Body of pancreas (tissue), 4 donors: ENCODE results near the gene ZBTB20. TPM values are rescaled to one million over a fixed set of nuclear protein-coding genes. Genes with fewer than 3 reads are reported as not detected.

Experiments used
- ATAC-seq: fragments of 150-250 bp; one replicate; pipeline ENCODE4 v1.9.1; 2016
- DNase-seq, 4 donors: peaks; one replicate each; pipeline ENCODE4 v3.0.0-alpha.2; 2019
- H3K27ac ChIP-seq, 4 donors: fragments of 200-600 bp; sonication (generic); 1 replicate in 3 of 4; 2 replicates in 1 of 4; pipeline versions ENCODE4 v1.5.1 to v1.6.1; 2016 to 2019; ENCODE audit warnings: mild to moderate bottlenecking in 1 of 4, mixed read lengths in 1 of 4, moderate library complexity in 1 of 4
- H3K27me3 ChIP-seq, 2 donors: fragments of 200-600 bp; sonication (generic); one replicate each; pipeline ENCODE4 v1.6.0; 2016; ENCODE audit warnings: mild to moderate bottlenecking in 1 of 2
- H3K36me3 ChIP-seq, 2 donors: fragments of 200-600 bp; sonication (generic); replicated peaks in 1 of 2; 2 replicates each; pipeline ENCODE4 v1.5.1; 2016; ENCODE audit warnings: low read depth in 2 of 2; ENCODE audit not compliant: insufficient read depth in 1 of 2
- H3K4me1 ChIP-seq: fragments of 200-600 bp; sonication (generic); one replicate; pipeline ENCODE4 v1.6.0; 2016
- H3K4me3 ChIP-seq, 2 donors: fragments of 200-600 bp; sonication (generic); 1 replicate in 1 of 2; 2 replicates in 1 of 2; pipeline ENCODE4 v1.5.1; 2016 to 2019
- H3K9me3 ChIP-seq, 3 donors: fragments of 200-600 bp; sonication (generic); 1 replicate in 2 of 3; 2 replicates in 1 of 3; pipeline ENCODE4 v1.5.1; 2016
- POLR2A ChIP-seq, 3 donors: fragments of 450-650 bp; IDR thresholded peaks; one replicate each; pipeline ENCODE4 v1.6.1; 2016; ENCODE audit warnings: antibody characterized with exemption in 3 of 3, mild to moderate bottlenecking in 2 of 3
- WGBS, 2 donors: methylation state at CpG; one replicate each; pipeline ENCODE4 v1.1.5; 2017; 5-methylcytosine and 5-hydroxymethylcytosine counted together
- intact Hi-C: fragments of 100-400 bp; cut with DNase I; formaldehyde crosslinking; loops from one replicate; pipeline ENCODE4 v1.15.1; 2023
- total RNA-seq, 2 donors: library from RNA; depleted of rRNA; stranded (reverse); fragments of >200 nt; gene quantifications; one replicate each; pipeline ENCODE4 v1.1.0, GENCODE V29; 2016
- TF ChIP-seq, protein P1 (sequence below), 7 experiments: fragments of 450-650 bp in 4 of 7; fragments of 200-600 bp in 3 of 7; sonication (generic) in 3 of 7; IDR thresholded peaks; one replicate each; pipeline ENCODE4 v1.5.1; 2016 to 2019; ENCODE audit warnings: antibody characterized with exemption in 7 of 7

Gene ZBTB20
- total RNA-seq, 2 donors from 2014 or later = 48.3 to 77.1 TPM

DNA sequence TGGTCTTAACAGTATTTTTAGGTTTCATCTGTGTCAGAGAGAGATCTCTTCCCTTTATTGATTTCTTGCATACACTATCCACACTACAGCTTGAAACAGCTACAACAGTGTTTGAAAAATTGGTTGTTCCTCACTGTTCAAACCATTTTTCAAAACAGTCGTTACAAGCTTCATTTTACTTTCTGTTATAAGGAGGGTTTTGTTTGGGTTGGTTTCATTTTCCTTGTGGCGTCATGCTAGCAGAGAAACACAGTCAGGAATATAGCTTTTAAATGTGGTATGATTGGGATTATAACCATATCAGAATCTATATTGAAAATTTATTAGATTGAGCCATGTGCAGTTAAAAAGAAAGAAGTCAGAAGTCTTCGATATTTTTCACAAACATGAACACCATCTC lies 400.6 kb downstream of the ZBTB20 start:
- H3K27ac ChIP-seq = peak overlapping the region in 3 of 4 donors; percentile 67 to 75 (median 70)
- peak; percentile 42 for ATAC-seq

DNA sequence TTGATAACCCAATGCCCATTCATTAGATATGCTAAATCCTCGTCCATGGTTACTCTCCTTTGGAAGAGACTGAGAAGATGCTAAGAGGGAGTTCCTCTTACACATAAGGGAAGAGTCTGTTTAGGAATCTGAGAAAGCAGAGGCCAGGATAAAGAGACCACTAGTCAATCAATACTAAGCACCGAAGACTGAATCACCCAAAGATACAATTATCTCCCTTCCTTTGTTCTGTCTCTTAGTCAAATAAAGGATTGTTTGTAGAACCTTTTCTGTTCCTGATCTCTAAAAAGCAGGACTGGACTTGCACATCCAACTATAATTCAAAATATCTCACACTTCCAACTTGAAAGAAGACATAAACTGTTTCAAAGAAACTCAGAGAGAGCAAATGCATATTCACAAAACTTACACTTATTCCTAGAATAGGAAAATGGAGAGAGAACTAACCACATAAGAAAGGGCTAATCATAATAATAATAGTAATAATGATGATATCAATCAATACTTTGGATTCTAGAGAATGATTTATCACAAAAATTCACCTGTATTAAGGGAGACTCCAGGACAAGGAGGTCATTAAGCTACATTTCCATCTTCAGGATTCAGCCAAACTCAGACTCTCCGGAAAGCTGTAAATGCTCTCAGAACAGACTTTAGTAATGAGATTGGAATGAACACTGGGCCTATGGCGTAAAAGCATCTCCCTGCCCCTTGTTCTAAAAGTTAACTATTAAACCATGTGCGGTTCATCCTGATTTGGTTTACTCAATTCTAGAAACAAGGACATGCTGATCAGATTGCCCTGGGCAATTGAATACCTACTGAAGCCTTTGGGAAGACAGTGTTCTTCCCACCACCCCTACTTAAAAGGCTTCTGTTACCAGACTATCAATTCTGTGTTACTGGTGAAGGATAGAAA lies 401.5 kb downstream of the ZBTB20 start:
- peaks cover 0 to 2% of the 10 kb centered on the region in 2 donors for H3K36me3 ChIP-seq
- peaks cover 30% of the 10 kb centered on the region for H3K4me1 ChIP-seq
- H3K9me3 ChIP-seq = no peaks in the 10 kb centered on the region
- WGBS, 2 donors = 50 to 51% methylated on average over 5 of the region's 5 CpGs
- intact Hi-C loops = no loop called here
- ATAC-seq (peak; percentile 91), DNase-seq (peak in 3 of 4 donors; percentile 14 to 39 (median 26))
- H3K27me3 ChIP-seq = no peaks in the 10 kb centered on the region
- H3K4me3 ChIP-seq = no peak overlapping the region
- peak in 2 of 3 donors; percentile 55 to 57 for TF ChIP-seq POLR2A (IDR thresholded peaks at IDR 0.05)
- TF ChIP-seq, protein P1, sequence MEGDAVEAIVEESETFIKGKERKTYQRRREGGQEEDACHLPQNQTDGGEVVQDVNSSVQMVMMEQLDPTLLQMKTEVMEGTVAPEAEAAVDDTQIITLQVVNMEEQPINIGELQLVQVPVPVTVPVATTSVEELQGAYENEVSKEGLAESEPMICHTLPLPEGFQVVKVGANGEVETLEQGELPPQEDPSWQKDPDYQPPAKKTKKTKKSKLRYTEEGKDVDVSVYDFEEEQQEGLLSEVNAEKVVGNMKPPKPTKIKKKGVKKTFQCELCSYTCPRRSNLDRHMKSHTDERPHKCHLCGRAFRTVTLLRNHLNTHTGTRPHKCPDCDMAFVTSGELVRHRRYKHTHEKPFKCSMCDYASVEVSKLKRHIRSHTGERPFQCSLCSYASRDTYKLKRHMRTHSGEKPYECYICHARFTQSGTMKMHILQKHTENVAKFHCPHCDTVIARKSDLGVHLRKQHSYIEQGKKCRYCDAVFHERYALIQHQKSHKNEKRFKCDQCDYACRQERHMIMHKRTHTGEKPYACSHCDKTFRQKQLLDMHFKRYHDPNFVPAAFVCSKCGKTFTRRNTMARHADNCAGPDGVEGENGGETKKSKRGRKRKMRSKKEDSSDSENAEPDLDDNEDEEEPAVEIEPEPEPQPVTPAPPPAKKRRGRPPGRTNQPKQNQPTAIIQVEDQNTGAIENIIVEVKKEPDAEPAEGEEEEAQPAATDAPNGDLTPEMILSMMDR (IDR thresholded peaks at IDR 0.05) = no peak
- peak overlapping the region; percentile 56 to 75 (median 68) for H3K27ac ChIP-seq

More for the DNA sequence above, 400.6 kb downstream of the ZBTB20 start:
- Histone ChIP-seq H3K9me3 (no peaks in the 10 kb centered on the region), H3K36me3 (no peaks in the 10 kb centered on the region), H3K4me1 (peaks cover 30% of the 10 kb centered on the region), H3K27me3 (no peaks in the 10 kb centered on the region), H3K4me3 (no peak overlapping the region)
- no peak for DNase-seq
- intact Hi-C loops = no loop called here
- no peak for TF ChIP-seq POLR2A (IDR thresholded peaks at IDR 0.05)
- TF ChIP-seq, protein P1 (IDR thresholded peaks at IDR 0.05) = no peak
- WGBS, 2 donors = 45 to 74% methylated on average over 3 of the region's 3 CpGs

DNA sequence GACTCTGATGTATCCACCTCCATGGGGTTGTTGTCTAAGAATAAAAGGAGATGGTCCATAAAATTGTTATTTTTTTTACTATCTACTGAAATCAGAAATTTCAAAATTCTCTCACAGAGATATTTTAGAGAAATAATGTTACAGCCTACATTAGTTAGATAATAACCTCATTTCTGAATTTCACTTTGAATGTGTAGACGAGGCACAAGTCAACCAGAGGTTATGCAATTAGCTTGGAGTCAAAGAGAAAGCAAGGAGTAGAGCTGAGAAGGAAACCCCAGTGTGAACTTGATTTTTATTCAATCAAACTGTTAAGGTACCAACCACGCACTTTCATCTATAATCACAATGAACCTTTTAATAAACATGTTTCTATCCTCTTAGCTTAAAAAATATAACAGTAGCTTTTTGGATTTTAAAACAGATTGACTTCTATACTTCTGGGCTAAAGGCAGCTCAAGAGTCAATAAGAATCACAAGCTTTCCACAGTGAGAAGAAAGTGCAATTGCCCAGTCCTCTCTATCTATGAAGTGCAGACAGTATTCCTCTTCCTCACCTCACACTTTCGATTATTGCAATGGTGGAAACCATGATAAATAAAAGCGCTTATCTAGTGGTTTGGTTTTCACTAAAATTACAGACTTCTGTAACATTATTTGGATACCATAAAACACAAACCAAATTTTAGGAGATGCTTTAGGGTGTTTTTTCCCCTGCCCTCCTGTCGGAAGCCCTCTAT lies 403.2 kb downstream of the ZBTB20 start:
- Histone ChIP-seq H3K9me3 (no peaks in the 10 kb centered on the region), H3K36me3 (peaks cover 0 to 2% of the 10 kb centered on the region in 2 donors), H3K4me3 (no peak overlapping the region), H3K4me1 (peaks cover 33% of the 10 kb centered on the region), H3K27ac (peak overlapping the region in 1 of 4 donors; percentile 67), H3K27me3 (no peaks in the 10 kb centered on the region)
- intact Hi-C loops = no loop called here
- no peak for ATAC-seq
- TF ChIP-seq, protein P1 (IDR thresholded peaks at IDR 0.05) = no peak
- no peak for TF ChIP-seq POLR2A (IDR thresholded peaks at IDR 0.05)
- WGBS, 2 donors = 83 to 90% methylated on average over 5 of the region's 5 CpGs
- DNase-seq = no peak

DNA sequence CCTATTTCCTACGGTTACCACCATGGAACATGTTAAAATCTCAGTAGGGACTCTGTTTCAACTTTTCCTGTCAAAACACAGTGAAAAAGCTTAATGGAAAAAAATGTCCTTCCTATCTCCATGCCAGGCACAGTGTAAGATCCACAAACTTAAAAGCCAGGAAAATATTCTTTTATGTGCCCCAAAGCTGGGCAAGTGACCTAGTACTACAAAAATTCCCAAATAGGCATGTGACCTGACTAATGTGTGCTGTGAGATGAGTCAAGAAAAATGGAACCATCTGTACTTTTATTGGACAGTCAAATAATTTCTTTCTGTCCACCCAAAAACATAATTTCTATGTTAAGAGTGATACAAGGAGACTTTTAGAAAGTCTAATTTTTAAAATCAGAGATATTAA lies 406.0 kb downstream of the ZBTB20 start:
- TF ChIP-seq, protein P1 (IDR thresholded peaks at IDR 0.05) = no peak
- no peak for TF ChIP-seq POLR2A (IDR thresholded peaks at IDR 0.05)
- Histone ChIP-seq H3K27me3 (no peaks in the 10 kb centered on the region), H3K27ac (no peak overlapping the region), H3K9me3 (no peaks in the 10 kb centered on the region), H3K36me3 (peaks cover 0 to 2% of the 10 kb centered on the region in 2 donors), H3K4me1 (peaks cover 24% of the 10 kb centered on the region), H3K4me3 (no peak overlapping the region)
- DNase-seq (no peak), ATAC-seq (no peak)
- intact Hi-C loops = no loop called here
- 88 to 89% methylated on average over 1 of the region's 1 CpG for WGBS, 2 donors
